IPS DF 19.7 (cell line): ENCODE results near the gene PPME1.

Experiments used
- DNase-seq: peaks from one replicate; pipeline ENCODE4 v3.0.0-alpha.2; 2013; ENCODE audit warnings: low read depth, low spot score

PPME1 gene

GRCh38 chr11:74279256-74279655 lies 108.2 kb downstream of the PPME1 start:
- no peak for DNase-seq

DNA sequence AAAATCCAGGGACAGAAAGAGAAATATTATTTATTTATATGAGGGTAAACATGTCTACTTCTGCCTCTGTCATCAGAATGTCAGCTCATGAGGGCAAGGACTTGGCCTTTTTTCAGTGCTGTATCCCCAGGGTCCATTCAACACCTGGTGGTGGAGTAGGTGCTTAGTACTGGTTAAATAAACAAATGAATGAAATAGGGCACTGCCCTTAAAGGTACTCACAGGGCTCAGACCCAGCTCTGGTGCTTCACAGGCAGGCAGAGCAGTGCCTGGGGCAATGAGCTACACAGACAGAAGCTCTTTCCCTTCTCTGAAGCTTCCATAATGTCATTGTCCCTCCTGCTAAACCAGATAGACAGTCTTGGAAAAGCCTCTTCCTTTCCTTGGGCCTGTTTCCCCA lies 109.4 kb downstream of the PPME1 start:
- no peak for DNase-seq

- DNase-seq = no peak
These were observed 111.3 kb downstream of the PPME1 start for GRCh38 chr11:74282421-74282820.

GRCh38 chr11:74282914-74283371 lies 111.9 kb downstream of the PPME1 start:
- DNase-seq = no peak

- DNase-seq = no peak
These were observed 112.6 kb downstream of the PPME1 start for GRCh38 chr11:74283580-74284180.

DNA sequence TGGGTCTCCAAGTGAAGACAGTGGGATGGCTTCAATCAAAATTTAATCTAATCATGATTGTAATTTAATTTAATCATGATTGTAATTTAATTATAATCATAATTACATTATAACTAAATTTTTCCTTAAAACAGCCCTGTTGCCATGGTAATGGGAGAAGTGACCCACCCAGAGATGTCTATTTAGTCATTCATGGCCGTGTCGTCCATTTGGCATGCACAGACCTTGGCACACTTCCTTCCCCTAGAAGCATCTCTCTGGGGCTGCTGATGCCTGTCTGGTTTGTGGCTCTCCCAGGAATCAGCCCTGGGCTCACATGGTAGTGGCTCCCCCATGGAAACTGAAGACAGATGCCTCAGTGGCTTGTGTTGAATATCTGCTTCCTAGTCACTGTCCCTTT lies 113.4 kb downstream of the PPME1 start:
- no peak for DNase-seq

DNA sequence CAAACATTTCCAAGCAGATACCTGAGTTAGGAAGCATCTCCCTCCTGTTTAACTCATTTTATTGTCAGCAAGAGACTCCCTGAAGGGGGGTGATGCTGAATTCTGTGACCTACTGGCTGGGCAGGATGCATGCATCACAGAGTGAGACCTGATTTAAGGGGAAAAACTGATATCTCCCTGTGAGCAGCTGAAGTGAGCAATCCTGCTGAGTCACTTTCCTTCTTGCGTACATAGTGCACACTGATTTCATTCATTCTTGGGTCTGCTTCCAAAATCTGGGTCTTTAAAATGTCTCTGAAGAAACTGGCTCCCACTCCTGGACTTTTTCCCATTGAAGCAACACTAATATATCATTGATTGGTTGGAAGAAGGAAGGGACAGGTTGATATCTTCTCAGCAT lies 117.1 kb downstream of the PPME1 start:
- no peak for DNase-seq

GRCh38 chr11:74288911-74289310 lies 117.8 kb downstream of the PPME1 start:
- DNase-seq = no peak

- no peak for DNase-seq
These were observed 126.4 kb downstream of the PPME1 start for GRCh38 chr11:74297484-74297883.

DNA sequence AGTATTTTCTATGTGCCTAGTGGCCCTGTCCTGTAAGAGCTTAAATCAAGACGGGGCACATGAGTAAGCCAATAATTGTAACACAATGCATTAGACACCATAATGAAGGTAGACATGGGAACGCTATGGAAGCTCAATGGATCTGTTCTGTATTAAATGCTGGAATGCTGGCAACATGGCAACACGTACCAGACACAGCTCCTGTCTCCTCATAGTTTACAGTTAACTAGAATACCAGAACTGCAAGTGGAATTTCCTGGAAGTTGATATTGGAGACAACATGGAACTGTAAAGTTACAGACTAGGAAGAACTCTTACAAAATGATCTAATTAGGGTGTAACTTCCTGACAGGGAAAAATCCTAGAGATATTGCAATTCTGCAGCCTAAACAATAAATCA lies 127.9 kb downstream of the PPME1 start:
- DNase-seq = no peak
